Mucosa of stomach (tissue), 1 donor: ENCODE data around the gene SNX3.

ENCODE experiments used
- H3K27me3 ChIP-seq: one replicate; pipeline ENCODE4 v1.7.0; 2013; ENCODE audit warnings: mild to moderate bottlenecking, low read length; ENCODE audit not compliant: control insufficient read depth, insufficient read depth
- H3K36me3 ChIP-seq: one replicate; pipeline ENCODE4 v1.7.0; 2013; ENCODE audit warnings: low read length; ENCODE audit not compliant: control insufficient read depth, insufficient read depth
- H3K4me1 ChIP-seq: one replicate; pipeline ENCODE4 v1.7.0; 2013; ENCODE audit warnings: mild to moderate bottlenecking, low read length; ENCODE audit not compliant: control insufficient read depth, insufficient read depth
- H3K4me3 ChIP-seq: one replicate; pipeline ENCODE4 v1.7.0; 2013; ENCODE audit warnings: low read length
- H3K9ac ChIP-seq: one replicate; pipeline ENCODE4 v1.7.0; 2013; ENCODE audit warnings: mild to moderate bottlenecking, low read length, moderate library complexity
- H3K9me3 ChIP-seq: one replicate; pipeline ENCODE4 v1.7.0; 2013; ENCODE audit warnings: mild to moderate bottlenecking, low read length, moderate library complexity; ENCODE audit not compliant: control insufficient read depth
- donor health status: Pancreatic carcinoma.

SNX3 gene

GRCh38 chr6:108235127-108235526 is 25.7 kb downstream of the SNX3 start:
- H3K4me3 ChIP-seq, result no peak overlapping the region
- H3K9me3 ChIP-seq, result no peaks in the 10 kb centered on the region
- H3K9ac ChIP-seq, result no peak overlapping the region
- no peaks in the 10 kb centered on the region for H3K4me1 ChIP-seq
- H3K27me3 ChIP-seq, result no peaks in the 10 kb centered on the region
- H3K36me3 ChIP-seq, result no peaks in the 10 kb centered on the region

GRCh38 chr6:108228416-108228815 is 32.4 kb downstream of the SNX3 start:
- Histone ChIP-seq H3K36me3 (no peaks in the 10 kb centered on the region), H3K9me3 (no peaks in the 10 kb centered on the region), H3K27me3 (no peaks in the 10 kb centered on the region), H3K4me3 (no peak overlapping the region), H3K9ac (no peak overlapping the region), H3K4me1 (peaks cover 6% of the 10 kb centered on the region)

GRCh38 chr6:108227290-108227689 is 33.5 kb downstream of the SNX3 start:
- Histone ChIP-seq H3K4me1 (peaks cover 6% of the 10 kb centered on the region), H3K4me3 (no peak overlapping the region), H3K9ac (no peak overlapping the region), H3K27me3 (no peaks in the 10 kb centered on the region), H3K9me3 (no peaks in the 10 kb centered on the region), H3K36me3 (no peaks in the 10 kb centered on the region)

- no peaks in the 10 kb centered on the region for H3K27me3 ChIP-seq
- no peak overlapping the region for H3K4me3 ChIP-seq
- H3K36me3 ChIP-seq, result no peaks in the 10 kb centered on the region
- no peak overlapping the region for H3K9ac ChIP-seq
- H3K9me3 ChIP-seq, result no peaks in the 10 kb centered on the region
- no peaks in the 10 kb centered on the region for H3K4me1 ChIP-seq
Measured at GRCh38 chr6:108222504-108222903, 38.3 kb downstream of the SNX3 start.

GRCh38 chr6:108222064-108222463 is 38.8 kb downstream of the SNX3 start:
- no peaks in the 10 kb centered on the region for H3K36me3 ChIP-seq
- H3K27me3 ChIP-seq, result no peaks in the 10 kb centered on the region
- H3K4me1 ChIP-seq, result no peaks in the 10 kb centered on the region
- H3K4me3 ChIP-seq, result no peak overlapping the region
- H3K9ac ChIP-seq, result no peak overlapping the region
- no peaks in the 10 kb centered on the region for H3K9me3 ChIP-seq

- no peak overlapping the region for H3K9ac ChIP-seq
- H3K36me3 ChIP-seq, result no peaks in the 10 kb centered on the region
Measured at GRCh38 chr6:108211671-108212070, 49.2 kb downstream of the SNX3 start.

GRCh38 chr6:108210556-108210955 is 50.3 kb downstream of the SNX3 start:
- no peaks in the 10 kb centered on the region for H3K27me3 ChIP-seq
- no peak overlapping the region for H3K4me3 ChIP-seq
- H3K9ac ChIP-seq, result no peak overlapping the region
- no peaks in the 10 kb centered on the region for H3K4me1 ChIP-seq
- H3K36me3 ChIP-seq, result no peaks in the 10 kb centered on the region
- no peaks in the 10 kb centered on the region for H3K9me3 ChIP-seq

More at GRCh38 chr6:108211671-108212070, 49.2 kb downstream of the SNX3 start:
- Histone ChIP-seq H3K4me3 (no peak overlapping the region), H3K4me1 (no peaks in the 10 kb centered on the region), H3K27me3 (no peaks in the 10 kb centered on the region), H3K9me3 (no peaks in the 10 kb centered on the region)

- Histone ChIP-seq H3K27me3 (no peaks in the 10 kb centered on the region), H3K4me3 (no peak overlapping the region), H3K4me1 (no peaks in the 10 kb centered on the region), H3K36me3 (no peaks in the 10 kb centered on the region), H3K9ac (no peak overlapping the region), H3K9me3 (no peaks in the 10 kb centered on the region)
Measured at GRCh38 chr6:108209738-108210137, 51.1 kb downstream of the SNX3 start.

- Histone ChIP-seq H3K9ac (no peak overlapping the region), H3K9me3 (no peaks in the 10 kb centered on the region), H3K27me3 (no peaks in the 10 kb centered on the region), H3K4me1 (no peaks in the 10 kb centered on the region), H3K36me3 (no peaks in the 10 kb centered on the region), H3K4me3 (no peak overlapping the region)
Measured at GRCh38 chr6:108207013-108207412, 53.8 kb downstream of the SNX3 start.

- peaks cover 8% of the 10 kb centered on the region for H3K4me1 ChIP-seq
- no peaks in the 10 kb centered on the region for H3K9me3 ChIP-seq
- no peaks in the 10 kb centered on the region for H3K36me3 ChIP-seq
- H3K9ac ChIP-seq, result no peak overlapping the region
- H3K4me3 ChIP-seq, result no peak overlapping the region
- H3K27me3 ChIP-seq, result no peaks in the 10 kb centered on the region
Measured at GRCh38 chr6:108203189-108204112, 57.4 kb downstream of the SNX3 start.

GRCh38 chr6:108200631-108201030 is 60.2 kb downstream of the SNX3 start:
- Histone ChIP-seq H3K9me3 (no peaks in the 10 kb centered on the region), H3K4me3 (no peak overlapping the region), H3K36me3 (no peaks in the 10 kb centered on the region), H3K27me3 (no peaks in the 10 kb centered on the region), H3K9ac (no peak overlapping the region), H3K4me1 (peaks cover 8% of the 10 kb centered on the region)

- peaks cover 8% of the 10 kb centered on the region for H3K4me1 ChIP-seq
- no peak overlapping the region for H3K4me3 ChIP-seq
- no peaks in the 10 kb centered on the region for H3K27me3 ChIP-seq
- no peaks in the 10 kb centered on the region for H3K9me3 ChIP-seq
- no peak overlapping the region for H3K9ac ChIP-seq
- no peaks in the 10 kb centered on the region for H3K36me3 ChIP-seq
Measured at GRCh38 chr6:108200186-108200585, 60.7 kb downstream of the SNX3 start.
